Skeletal muscle cell (primary cell): ENCODE measurements around the gene NDUFS7.
"Not testable (repeated sequence)": the region's sequence is repeated elsewhere in the genome, so short reads cannot be mapped to it uniquely, and the experiment has no call there.

Experiments used
- DNase-seq: peaks from one replicate; pipeline ENCODE4 v3.0.0-alpha.2; 2010; ENCODE audit warnings: low read depth
- H3K4me3 ChIP-seq: 2 replicates; pipeline ENCODE4 v1.5.1; 2011; ENCODE audit warnings: low read depth, mild to moderate bottlenecking, control low read depth, low read length, moderate library complexity

The NDUFS7 gene

DNA sequence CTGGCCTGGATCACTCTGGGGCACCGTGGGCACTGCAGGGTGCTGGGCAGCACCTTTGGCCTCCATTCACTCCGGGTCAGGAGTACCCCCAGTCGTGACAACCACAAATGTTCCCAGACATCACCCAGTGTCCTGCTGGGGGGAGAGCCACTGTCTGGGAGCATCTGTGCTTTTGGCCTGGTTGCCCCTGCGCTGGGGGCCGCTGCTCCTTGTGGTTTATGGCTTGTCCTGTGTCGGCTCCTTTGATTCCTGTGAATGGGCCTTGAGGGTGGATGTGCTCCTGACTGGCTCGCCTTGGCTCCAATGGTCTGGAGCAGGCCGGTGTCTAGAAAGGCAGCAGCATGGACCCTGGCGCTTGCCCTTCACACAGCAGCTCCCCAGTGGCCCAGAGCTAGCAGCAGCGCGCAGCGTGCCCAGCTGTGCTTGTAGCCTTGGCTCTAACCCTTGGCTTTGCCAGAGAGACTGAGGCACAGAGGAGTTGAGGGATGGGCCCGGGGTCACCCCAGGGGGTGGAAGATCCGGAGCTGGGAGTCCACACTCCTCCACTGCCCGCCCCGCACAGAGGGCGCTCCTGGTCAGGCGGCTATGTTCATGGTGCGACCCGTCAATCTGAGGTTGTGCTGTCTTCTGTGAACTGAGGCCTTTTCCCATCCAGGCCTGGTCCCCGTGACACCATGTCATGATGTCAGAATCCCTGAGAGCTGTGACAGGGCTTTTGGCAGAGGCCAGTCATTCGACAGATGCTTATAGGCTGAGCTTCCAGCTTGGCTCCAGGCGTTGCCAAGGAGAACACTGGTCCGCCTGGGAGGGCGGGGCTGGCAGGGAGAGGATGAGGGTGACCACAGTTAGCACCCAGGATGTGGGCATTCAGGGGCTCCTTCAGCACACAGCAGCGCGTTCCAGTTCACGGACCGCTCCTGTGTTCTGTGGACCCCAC is 27.8 kb downstream of the NDUFS7 start:
- H3K4me3 ChIP-seq, result no peak overlapping the region
- DNase-seq, result no peak

DNA sequence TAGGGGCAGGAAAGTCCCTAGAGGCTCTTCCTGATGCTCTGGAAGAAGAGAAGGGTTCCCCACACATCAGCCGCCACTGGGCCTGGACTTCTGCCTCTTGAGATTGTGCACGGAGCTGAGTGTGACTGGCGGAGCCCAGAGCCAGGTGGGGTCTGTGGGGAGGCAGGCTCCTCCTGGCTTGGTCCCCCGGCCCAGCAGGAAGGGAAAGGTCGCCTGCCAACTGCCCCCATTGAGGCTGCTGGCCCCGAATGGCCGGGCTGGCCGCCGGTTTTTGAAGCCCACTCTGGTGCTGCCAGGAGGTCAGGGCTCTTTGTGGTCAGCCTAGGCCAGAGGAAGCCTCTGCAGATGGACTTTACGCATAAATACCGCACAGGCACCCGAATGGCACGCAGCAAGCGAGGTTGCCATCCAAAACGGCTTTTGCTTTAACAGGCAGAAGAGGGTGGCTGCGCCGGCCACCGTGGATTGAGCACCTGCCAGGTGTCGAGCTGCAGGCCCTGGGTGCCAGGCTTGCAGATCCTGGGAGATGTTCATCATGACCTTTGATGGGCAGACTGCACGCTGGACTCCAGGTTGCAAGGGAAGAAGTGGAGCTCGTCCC is 28.7 kb downstream of the NDUFS7 start:
- DNase-seq, result no peak
- no peak overlapping the region for H3K4me3 ChIP-seq

DNA sequence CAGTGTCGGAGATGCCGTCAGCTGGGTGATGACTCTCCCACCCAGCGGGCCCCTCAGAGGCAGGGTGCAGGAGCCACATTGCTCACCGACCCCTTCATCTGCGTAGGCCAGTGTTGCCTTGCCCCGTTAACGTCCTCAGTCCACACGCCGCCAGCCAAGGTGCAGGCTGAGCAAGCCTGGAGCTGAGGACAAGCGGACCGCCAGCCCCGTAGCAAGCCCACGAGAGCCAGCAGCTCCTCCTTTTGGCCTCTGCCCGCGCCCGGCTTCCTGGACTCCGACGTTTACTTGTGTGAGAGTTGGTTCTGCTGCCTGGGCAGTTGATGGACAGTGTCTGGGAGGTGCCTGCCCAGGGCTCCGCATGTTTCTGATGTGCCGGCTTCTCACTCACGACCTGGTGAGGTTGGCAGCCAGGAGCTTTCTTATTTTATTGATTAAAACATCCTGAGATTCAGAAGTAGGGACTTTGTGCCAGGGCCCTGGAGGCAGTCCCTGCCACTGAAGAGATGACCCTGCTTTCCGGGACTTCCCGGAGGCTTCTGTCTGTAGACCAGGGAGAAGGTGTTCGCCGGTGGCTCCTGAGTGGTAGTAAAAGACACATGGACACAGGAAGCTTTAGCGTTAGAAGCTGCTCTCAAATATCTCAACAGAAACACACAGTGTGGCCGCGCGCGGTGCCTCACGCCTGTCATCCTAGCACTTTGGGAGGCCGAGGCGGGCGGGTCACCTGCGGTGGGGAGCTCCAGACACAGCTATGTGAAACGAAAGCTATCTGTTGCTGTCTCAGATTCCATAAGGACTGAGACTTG is 29.5 kb downstream of the NDUFS7 start:
- no peak overlapping the region for H3K4me3 ChIP-seq
- DNase-seq, result no peak

DNA sequence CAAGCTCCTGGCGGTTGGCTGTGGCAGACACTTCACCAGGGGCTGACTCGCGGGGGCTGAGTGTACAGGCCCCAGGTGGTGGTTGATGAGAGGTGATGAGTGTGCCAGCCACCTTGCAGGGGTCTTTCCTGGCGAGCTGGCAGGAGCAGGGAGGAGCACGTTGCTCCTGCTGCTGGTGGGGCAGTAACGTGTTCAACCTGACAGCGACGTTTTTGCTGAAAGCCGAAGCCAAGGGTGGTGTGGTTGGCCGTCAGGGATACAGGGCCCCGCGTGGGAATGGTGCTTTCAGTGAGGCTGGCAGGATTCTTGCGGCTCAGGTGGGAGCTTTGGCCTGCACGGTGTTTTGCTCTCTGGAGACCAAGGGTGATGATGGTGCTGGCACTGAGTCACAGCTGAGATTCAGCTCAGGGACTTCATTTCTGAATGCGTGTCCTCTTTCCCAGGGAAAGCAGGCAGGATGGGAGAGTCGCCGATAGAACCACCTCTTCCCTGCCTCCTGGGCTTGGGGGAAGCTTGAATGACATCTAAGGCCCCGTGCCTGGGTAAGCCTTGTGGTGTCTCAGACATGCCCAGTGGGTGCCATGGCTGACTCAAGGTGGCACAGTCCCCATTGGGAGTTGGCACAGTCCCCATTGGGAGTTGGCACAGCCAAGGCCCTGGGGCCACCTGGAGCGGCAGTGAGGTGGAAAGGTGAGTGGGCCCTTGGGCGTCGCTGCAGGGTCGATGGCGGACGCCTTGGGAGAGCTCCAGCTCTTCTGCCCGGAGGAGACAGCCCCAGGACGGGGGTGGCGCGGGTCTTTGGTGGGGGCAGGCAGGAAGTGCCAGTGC is 32.5 kb downstream of the NDUFS7 start:
- no peak for DNase-seq

DNA sequence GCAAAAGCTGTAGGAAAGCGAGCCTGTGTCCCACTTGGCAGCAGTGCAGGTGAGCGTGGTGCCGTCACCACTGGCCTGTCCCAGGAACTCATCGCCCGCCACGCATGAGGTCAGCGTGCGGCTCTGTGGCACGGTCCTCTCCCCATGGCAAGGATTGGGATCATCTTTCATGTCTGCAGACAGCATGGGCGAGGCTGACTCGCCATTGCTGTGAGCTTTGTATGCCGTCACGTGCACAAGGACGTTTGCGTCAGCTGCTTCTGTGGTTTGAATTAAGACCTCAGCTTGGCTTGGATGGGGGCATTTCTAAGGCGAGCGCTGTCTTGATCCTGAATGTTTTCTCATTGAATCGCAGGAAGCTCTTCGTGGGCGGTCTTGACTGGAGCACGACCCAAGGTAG is 33.4 kb downstream of the NDUFS7 start:
- DNase-seq, result no peak
- H3K4me3 ChIP-seq, result no peak overlapping the region

More for the DNA sequence above, 32.5 kb downstream of the NDUFS7 start:
- no peak overlapping the region for H3K4me3 ChIP-seq

DNA sequence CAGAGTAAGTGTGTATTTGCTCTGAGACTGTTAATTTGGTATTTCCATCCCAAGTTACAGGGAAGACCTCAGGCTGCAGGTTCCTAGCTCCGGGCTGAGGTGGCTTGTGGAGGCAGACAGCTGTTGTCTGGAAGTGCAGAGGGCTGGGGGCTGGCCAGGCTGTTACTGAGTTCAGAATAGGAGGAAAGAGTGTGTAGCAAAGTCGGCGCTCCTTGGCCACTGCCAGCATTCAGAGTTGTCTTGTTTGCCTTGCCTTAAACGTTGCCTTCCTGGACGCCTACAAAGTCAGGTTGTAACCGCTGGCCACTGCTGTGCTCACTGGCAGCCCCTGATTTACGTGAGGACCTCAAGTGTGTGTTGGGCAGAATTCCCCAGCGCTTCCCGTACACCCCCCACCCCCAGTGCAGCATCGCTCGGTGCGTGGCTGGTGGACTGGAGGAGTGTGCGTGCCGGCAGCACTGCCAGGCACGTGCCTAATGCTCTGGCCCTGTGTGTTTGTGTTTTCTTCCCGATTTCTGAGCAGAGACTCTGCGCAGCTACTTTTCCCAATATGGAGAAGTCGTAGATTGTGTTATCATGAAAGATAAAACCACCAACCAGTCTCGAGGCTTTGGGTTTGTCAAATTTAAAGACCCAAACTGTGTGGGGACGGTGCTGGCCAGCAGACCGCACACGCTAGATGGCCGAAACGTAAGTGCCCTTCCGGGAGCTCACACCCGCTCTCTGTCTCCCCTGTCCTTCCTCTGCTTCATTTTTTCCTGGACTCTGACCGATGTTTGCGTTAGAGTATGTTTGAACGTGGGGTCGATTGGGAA is 34.2 kb downstream of the NDUFS7 start:
- no peak overlapping the region for H3K4me3 ChIP-seq
- DNase-seq, result no peak

DNA sequence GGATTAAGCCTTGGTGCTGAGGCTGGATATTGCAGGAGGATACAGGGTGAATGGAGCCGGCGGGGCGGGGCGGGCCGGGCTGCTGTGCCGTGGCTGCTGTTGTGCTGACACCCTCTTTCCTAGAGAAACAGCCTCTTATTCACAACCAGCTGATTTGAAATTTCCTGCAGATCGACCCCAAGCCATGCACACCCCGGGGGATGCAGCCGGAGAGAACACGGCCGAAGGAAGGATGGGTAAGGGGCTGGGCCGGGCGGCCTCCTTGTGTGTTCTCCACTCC is 34.7 kb downstream of the NDUFS7 start:
- H3K4me3 ChIP-seq, result no peak overlapping the region

DNA sequence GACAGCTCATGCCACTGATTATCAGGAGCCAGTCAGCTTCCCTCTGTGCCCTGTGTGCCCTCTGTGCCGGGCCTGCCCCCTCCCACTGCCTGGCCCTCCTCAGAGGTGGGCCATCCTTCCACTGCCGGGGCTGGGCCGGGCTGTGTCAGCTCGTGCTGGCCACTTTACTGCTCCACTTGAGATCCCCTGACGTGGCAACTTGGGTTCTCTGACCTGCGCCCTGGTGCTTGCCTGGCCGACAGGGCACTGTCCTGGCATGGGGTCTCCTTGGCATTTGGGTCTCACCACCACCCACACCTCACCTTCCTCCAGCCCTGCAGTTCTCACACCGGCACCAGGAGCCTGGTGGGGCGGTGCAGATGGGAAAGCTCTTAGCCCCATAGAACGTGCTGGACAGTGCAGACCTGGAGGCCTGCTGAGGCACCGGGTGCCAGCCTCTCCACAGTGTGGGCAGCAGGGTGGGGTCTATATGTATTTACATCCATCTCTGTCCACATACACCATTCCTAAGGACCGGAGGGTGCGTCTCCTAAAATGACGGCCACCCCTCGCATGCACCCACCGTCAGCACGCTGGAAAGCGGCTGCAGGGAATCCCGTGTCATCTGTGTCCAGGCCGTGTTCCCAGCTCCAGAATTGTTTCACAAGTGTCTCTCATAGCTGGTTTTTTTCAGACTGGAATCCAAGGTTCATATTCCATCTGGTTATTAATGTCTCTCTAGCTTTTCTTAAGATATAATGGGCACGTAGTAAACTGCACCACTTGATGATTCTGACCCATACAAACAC is 35.4 kb downstream of the NDUFS7 start:
- DNase-seq, result no peak
- no peak overlapping the region for H3K4me3 ChIP-seq

More for the DNA sequence above, 34.7 kb downstream of the NDUFS7 start:
- DNase-seq, result no peak

DNA sequence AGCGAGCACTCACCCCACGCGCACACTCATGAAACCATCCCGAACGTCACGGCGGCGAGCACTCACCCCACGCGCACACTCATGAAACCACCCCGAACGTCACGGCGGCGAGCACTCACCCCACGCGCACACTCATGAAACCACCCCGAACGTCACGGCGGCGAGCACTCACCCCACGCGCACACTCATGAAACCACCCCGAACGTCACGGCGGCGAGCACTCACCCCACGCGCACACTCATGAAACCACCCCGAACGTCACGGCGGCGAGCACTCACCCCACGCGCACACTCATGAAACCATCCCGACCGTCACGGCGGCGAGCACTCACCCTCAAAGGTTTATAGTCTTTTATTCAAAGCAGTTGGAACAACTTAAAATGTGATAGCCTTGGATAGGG is 36.4 kb downstream of the NDUFS7 start:
- H3K4me3 ChIP-seq, DNase-seq: not testable (repeated sequence)

DNA sequence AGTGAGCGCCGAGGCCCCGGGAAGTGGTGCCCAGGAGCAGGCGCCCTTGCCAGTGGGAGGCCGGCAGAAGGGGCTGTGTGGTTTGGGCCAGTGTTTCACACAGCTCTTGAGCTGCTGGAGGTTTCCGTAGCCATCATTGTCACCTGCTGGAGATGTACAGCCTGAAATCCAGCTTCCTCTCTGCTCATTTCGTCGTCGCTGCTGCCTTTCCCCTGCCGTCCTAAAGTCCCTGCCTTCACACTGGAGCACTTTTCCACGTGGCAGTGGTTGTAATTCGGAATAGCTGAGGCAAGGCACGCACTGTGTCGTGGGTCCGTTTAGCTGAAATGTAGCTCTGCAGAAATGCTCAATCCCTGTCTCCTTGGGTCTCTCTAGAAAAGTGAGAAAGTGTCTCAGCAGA is 36.9 kb downstream of the NDUFS7 start:
- DNase-seq, result no peak
- no peak overlapping the region for H3K4me3 ChIP-seq

DNA sequence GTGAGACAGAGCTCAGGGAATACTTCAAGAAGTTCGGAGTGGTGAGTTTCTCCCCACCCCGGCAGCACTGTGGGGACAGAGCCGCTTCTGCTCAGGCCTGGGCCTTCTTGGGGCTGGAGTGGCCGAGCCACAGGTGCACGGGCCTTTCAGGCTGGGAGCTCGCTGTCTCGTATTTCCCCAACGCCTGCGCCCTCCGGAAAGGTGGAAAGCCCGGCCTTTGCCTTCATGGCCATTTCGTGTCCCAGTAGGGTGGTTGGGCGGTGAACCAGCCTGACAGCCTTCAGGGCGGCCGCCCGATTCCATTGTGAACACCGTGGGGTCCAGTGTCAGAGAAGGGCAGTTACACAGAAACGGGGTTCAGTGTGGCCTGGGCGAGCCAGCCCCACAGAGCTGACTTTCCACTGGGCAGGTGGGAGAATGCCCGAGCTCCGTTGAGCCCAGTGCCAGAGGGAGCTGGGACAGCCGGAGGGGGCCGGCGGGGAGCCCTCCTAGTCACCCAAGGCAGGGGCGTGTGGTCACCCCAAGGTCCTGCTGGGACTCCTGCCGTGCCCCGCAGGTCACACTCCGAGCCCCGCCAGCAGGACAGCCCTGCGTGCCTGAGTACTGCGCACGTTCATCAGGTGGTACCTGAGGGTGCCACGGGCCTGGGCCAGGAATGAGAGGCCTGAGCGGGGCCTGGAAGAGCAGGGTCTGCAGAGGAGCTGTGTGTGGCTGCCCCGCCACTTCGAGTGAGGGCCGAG is 37.7 kb downstream of the NDUFS7 start:
- DNase-seq, result no peak
- H3K4me3 ChIP-seq, result no peak overlapping the region

DNA sequence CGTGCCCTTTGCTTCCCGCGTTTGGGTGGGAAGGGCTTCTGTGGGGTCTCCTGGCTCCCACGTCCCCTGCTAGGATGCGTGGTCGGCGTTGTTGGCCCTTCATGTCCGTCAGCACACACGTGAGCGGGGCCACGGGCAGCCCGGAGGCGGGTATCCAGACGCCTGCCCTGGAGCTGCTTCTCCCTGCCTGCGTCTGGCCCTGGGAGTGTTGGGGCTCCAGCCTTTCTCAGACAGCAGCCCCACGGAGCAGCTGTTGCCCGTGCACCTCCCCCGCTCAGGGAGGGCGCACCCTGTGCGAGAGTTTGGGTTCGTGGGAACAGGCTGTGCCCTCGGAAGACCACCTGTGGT is 38.2 kb downstream of the NDUFS7 start:
- no peak for DNase-seq

DNA sequence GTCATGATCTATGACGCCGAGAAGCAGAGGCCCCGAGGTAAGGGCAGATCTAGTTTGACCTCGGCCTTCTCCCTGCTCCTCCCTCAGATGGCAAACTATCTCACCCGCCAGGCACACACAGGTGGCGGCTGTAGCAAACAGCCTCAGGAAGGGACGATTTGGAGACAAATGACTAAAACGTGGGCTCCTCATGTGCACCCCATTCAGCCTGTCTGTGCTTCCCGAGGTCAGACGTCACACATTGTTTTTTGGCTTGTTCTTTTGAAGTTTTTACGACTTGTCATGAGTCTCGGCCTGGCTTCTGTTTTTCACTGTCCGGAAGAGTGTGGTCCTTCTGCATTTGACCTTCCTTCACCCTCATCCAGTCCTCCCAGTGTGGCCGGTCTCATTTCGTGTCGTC is 38.7 kb downstream of the NDUFS7 start:
- H3K4me3 ChIP-seq, result no peak overlapping the region
- DNase-seq, result no peak

More for the DNA sequence above, 38.2 kb downstream of the NDUFS7 start:
- H3K4me3 ChIP-seq, result no peak overlapping the region

DNA sequence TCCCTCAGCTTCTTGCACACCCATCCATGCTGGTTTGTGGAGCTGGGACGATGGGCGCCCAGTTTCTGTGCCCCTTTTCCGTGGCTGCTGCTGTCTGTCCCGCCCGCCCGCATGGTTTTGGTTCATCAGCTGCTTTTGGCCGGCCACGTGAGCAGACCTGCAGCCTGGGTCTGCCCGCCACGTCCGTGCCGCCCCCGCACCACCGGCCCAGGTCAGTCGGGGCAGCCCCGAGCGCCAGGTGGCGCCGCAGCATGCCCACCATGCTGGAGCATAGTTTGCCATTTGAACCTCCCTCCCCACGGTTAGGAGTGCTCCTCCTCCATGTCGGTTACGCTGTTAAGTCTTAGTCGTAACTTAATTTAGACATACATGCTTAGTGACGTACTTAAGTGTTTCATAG is 39.2 kb downstream of the NDUFS7 start:
- no peak for DNase-seq
- no peak overlapping the region for H3K4me3 ChIP-seq

DNA sequence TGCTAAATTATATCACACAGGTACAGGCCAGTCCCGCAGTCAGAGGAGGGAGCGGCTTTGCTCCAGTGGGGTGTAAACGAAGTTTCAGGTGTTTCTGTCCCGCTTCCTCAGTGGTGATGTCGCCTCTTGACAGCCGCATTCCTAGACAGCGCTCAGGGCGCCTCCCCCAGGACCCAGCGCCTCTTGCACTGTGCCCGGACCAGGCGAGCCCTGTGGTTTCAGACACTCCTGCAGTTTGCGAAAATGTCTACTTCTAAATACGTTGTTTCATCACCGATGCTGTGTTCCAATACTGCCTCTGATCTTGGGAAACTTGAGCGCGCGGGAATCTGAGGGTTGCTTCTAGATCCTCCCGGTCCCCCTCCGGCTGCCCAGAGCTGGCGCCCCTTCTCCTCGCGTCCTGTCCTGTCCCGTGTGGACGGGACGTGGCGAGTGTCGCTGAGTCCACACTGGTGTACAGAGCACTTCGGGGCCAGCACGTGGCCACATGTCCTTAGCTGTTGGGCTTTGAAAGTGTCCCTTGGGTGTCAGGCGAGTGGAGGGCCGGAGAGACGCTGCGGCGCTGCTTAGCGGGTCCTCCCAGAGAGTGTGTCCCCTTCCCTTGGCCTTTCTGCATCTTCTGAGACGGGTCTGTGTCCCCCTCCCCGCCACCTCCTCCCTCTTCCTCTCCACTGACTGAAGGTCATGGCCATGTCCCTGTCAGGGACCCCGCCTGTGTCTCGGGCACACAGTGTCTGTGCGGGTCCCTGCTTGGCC is 39.9 kb downstream of the NDUFS7 start:
- no peak overlapping the region for H3K4me3 ChIP-seq
- no peak for DNase-seq

DNA sequence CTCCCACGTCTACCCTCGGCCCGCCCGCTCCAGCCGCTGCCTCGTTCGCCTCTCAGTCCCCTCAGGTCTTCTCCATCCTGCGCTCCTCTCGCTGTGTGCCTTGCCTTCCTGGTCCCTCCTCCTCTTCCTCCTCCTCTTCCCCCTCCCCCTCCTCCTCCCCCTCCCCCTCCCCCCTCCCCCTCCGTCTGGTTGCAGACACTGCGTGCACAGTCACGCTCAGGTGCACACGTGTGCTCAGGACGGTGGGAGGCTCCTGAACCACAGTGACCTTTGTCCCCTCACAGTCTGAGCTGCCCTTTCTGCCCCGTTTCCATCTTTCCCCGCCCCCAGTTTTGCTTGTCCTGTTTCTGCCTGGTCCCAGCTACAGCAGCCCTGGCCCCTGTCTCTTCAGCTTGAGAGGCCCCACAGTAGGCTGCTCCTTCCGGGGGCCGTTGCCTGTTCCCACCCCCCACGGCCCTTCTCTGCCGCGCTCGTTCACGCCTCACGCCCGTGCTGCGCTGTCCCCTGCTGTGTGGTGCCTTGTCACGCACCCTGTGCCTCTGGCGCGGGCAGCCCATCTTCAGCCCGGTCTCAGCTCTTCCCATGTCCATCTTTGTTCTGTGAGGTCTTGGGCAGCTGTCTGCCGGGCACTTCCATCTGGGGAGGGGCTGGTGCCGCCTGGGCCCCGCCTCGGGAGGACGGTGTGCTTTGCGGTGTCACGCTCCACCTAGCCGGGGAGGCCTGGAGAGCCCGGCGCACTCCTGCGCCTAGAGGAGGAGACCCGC is 40.7 kb downstream of the NDUFS7 start:
- no peak overlapping the region for H3K4me3 ChIP-seq
- DNase-seq, result no peak
